Astrocyte (in vitro differentiated cells and primary cell): ENCODE data around the gene KIF1C.

Experiments used
- EZH2 ChIP-seq: IDR thresholded peaks from 2 replicates; pipeline ENCODE4 v1.6.1; 2012; ENCODE audit warnings: mild to moderate bottlenecking, low read length, inconsistent platforms; ENCODE audit not compliant: insufficient read depth
- TF ChIP-seq, protein P1 (sequence below): IDR thresholded peaks from 2 replicates; pipeline ENCODE4 v1.5.1; 2011; ENCODE audit warnings: low read depth, mild to moderate bottlenecking, inconsistent platforms, low read length, moderate library complexity; ENCODE audit not compliant: insufficient read depth

DNA sequence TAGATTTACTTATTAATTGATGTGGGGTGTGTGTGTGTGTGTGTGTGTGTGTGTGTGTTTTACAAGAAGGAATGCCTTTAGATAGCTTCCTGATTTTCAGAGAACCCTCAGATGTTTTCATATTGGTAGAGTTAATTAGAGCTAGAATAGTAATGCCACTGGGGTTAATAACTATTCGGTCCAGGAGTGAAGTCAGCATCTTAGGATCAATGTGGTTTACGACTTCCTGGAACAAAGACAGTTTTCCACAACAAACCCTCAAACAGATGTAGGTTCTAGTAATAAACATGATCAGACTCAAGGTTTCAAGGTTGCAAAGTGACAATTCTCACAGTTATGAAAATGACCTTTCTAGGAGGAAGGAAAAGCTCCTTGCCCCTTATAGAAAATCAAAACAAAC, 49.7 kb downstream of the KIF1C start:
- TF ChIP-seq EZH2 = no peak
- TF ChIP-seq, protein P1, sequence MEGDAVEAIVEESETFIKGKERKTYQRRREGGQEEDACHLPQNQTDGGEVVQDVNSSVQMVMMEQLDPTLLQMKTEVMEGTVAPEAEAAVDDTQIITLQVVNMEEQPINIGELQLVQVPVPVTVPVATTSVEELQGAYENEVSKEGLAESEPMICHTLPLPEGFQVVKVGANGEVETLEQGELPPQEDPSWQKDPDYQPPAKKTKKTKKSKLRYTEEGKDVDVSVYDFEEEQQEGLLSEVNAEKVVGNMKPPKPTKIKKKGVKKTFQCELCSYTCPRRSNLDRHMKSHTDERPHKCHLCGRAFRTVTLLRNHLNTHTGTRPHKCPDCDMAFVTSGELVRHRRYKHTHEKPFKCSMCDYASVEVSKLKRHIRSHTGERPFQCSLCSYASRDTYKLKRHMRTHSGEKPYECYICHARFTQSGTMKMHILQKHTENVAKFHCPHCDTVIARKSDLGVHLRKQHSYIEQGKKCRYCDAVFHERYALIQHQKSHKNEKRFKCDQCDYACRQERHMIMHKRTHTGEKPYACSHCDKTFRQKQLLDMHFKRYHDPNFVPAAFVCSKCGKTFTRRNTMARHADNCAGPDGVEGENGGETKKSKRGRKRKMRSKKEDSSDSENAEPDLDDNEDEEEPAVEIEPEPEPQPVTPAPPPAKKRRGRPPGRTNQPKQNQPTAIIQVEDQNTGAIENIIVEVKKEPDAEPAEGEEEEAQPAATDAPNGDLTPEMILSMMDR = no peak
